ENCODE results near the gene FURIN. TPM values are rescaled to one million over a fixed set of nuclear protein-coding genes. Genes with fewer than 3 reads are reported as not detected.

The FURIN gene
- total and polyA plus RNA-seq, 9 of the 15 experiments (the other 6 are each of a cell fraction or from before 2014, with no cell fraction given), result 0.92 to 99.9 (median 34.8) TPM

GRCh38 chr15:90840954-90841353, 27.4 kb upstream of the FURIN start (continued):
- peak; percentile 91 for TF ChIP-seq JUN (IDR thresholded peaks at IDR 0.05; ENCODE audit: borderline replicate concordance, low read depth, low read length)
- no peak for TF ChIP-seq JUN (CRISPR knock-in tag; IDR thresholded peaks at IDR 0.05; ENCODE audit: borderline replicate concordance)
- peak; percentile 89; the same call in 1 of the 2 replicates for TF ChIP-seq MTA3 (IDR thresholded peaks at IDR 0.05; ENCODE audit: borderline replicate concordance)
- TF ChIP-seq CHAMP1 (IDR thresholded peaks at IDR 0.05), result peak; percentile 52; the same call in 1 of the 2 replicates
- TF ChIP-seq RFX7 (CRISPR knock-in tag; IDR thresholded peaks at IDR 0.05), result no peak
- peak in 1 of 2 experiments; percentile 95; a peak in 2 of 4 replicates for TF ChIP-seq ZMIZ1 (IDR thresholded peaks at IDR 0.05; ENCODE audit: low read depth in 2 of 2, low read length in 2 of 2)
- TF ChIP-seq FOXK2 (conservative IDR thresholded peaks at IDR 0.05 in 1 of 2, IDR thresholded peaks at IDR 0.05 in 1 of 2; ENCODE audit: low read depth in 2 of 2), result peak; percentile 98 to 99
- no peak for TF ChIP-seq TGIF2 (CRISPR knock-in tag; IDR thresholded peaks at IDR 0.05)
- TF ChIP-seq BRD9 (IDR thresholded peaks at IDR 0.05; ENCODE audit: low read depth, partially characterized antibody), result peak; percentile 88
- TF ChIP-seq ADNP (tag; IDR thresholded peaks at IDR 0.05), result no peak
- TF ChIP-seq MEF2A (IDR thresholded peaks at IDR 0.05; ENCODE audit: control insufficient read depth, low read depth, low read length), result no peak
- no peak for TF ChIP-seq RUNX1 (IDR thresholded peaks at IDR 0.05; ENCODE audit: low read depth)
- TF ChIP-seq KLF16 (IDR thresholded peaks at IDR 0.05), result peak; percentile 93
- no peak for TF ChIP-seq E2F5 (CRISPR knock-in tag; IDR thresholded peaks at IDR 0.05)
- TF ChIP-seq KDM5B (IDR thresholded peaks at IDR 0.05; ENCODE audit: insufficient replicate concordance, low read depth, low read length), result peak; percentile 31
- no peak for TF ChIP-seq ZNF436 (CRISPR knock-in tag; IDR thresholded peaks at IDR 0.05)
- TF ChIP-seq TRIM28 (IDR thresholded peaks at IDR 0.05), result no peak; the same call in 1 of the 2 replicates
- no peak for TF ChIP-seq NR1H2 (CRISPR knock-in tag; IDR thresholded peaks at IDR 0.05)

Measured in K562 (cell line).